ENCODE data around the gene STRIP1. TPM values are rescaled to one million over a fixed set of nuclear protein-coding genes. Genes with fewer than 3 reads are reported as not detected.

The STRIP1 gene
- total RNA-seq, 2 experiments from 2014 or later, result 42.2 to 45.5 TPM

- H3K4me1 ChIP-seq (ENCODE audit: insufficient read depth, low read length, poor library complexity, severe bottlenecking), result no peaks in the 10 kb centered on the region
- no peaks in the 10 kb centered on the region for H3K79me2 ChIP-seq (ENCODE audit: insufficient read depth, low read depth, low read length)
- POLR2A ChIA-PET, result interaction anchor here (0.6 kb wide), 1 partner anchor 1274 kb away, joined by 3 read pairs; no protein-coding TSS in a partner anchor
- DNase-seq (ENCODE audit: low spot score), result no peak
- no peak overlapping the region for H2AFZ ChIP-seq (ENCODE audit: low read length)
- H3K9me2 ChIP-seq (ENCODE audit: insufficient read depth, low read length), result no peaks in the 10 kb centered on the region
- intact Hi-C loops (cut with micrococcal nuclease; ENCODE audit: unreplicated experiment), result no loop called here
- CTCF ChIA-PET (ENCODE audit: unreplicated experiment), result no interaction called here
- no peaks in the 10 kb centered on the region for H3K36me3 ChIP-seq (ENCODE audit: insufficient read depth, low read length)
- no peaks in the 10 kb centered on the region for H3K9me3 ChIP-seq (ENCODE audit: low read length)
- no peak overlapping the region for H3K4me2 ChIP-seq (ENCODE audit: low read length)
- no peaks in the 10 kb centered on the region for H4K20me1 ChIP-seq (ENCODE audit: insufficient read depth, low read length)
- no TSS peak for BruUV-seq (replicated peaks)
- H3K4me3 ChIP-seq (ENCODE audit: low read depth, low read length, poor library complexity, severe bottlenecking), result no peak overlapping the region
- no peak overlapping the region for H3K27ac ChIP-seq (ENCODE audit: low read depth, low read length, poor library complexity, severe bottlenecking)
- TF ChIP-seq CTCF (conservative IDR thresholded peaks at IDR 0.05; ENCODE audit: low read length) (no peak), EZH2phosphoT487 (IDR thresholded peaks at IDR 0.05; ENCODE audit: borderline replicate concordance, low read depth, low read length) (no peak)
These were observed 58.6 kb downstream of the STRIP1 start for GRCh38 chr1:110092991-110093390.

GRCh38 chr1:110094931-110095654 is 60.7 kb downstream of the STRIP1 start:
- H3K27ac ChIP-seq (ENCODE audit: low read depth, low read length, poor library complexity, severe bottlenecking), result no peak overlapping the region
- H3K9me2 ChIP-seq (ENCODE audit: insufficient read depth, low read length), result no peaks in the 10 kb centered on the region
- no peak overlapping the region for H2AFZ ChIP-seq (ENCODE audit: low read length)
- ChIA-PET POLR2A (no interaction called here), CTCF (ENCODE audit: unreplicated experiment) (no interaction called here)
- TF ChIP-seq EZH2phosphoT487 (IDR thresholded peaks at IDR 0.05; ENCODE audit: borderline replicate concordance, low read depth, low read length), result no peak
- TF ChIP-seq CTCF (conservative IDR thresholded peaks at IDR 0.05; ENCODE audit: low read length), result no peak
- H4K20me1 ChIP-seq (ENCODE audit: insufficient read depth, low read length), result no peaks in the 10 kb centered on the region
- intact Hi-C loops (cut with micrococcal nuclease; ENCODE audit: unreplicated experiment), result no loop called here
- H3K4me1 ChIP-seq (ENCODE audit: insufficient read depth, low read length, poor library complexity, severe bottlenecking), result no peaks in the 10 kb centered on the region
- H3K9me3 ChIP-seq (ENCODE audit: low read length), result no peaks in the 10 kb centered on the region
- no peak overlapping the region for H3K4me2 ChIP-seq (ENCODE audit: low read length)
- H3K36me3 ChIP-seq (ENCODE audit: insufficient read depth, low read length), result no peaks in the 10 kb centered on the region
- H3K79me2 ChIP-seq (ENCODE audit: insufficient read depth, low read depth, low read length), result no peaks in the 10 kb centered on the region
- DNase-seq (ENCODE audit: low spot score), result no peak
- no TSS peak for BruUV-seq (replicated peaks)
- H3K4me3 ChIP-seq (ENCODE audit: low read depth, low read length, poor library complexity, severe bottlenecking), result no peak overlapping the region

- CTCF ChIA-PET (ENCODE audit: unreplicated experiment), result interaction anchor here (0.7 to 1.2 kb wide), 3 partner anchors 8 to 37 kb away, joined by 3 to 5 read pairs (median 4); no protein-coding TSS in a partner anchor
- no peaks in the 10 kb centered on the region for H4K20me1 ChIP-seq (ENCODE audit: insufficient read depth, low read length)
- TF ChIP-seq EZH2phosphoT487 (IDR thresholded peaks at IDR 0.05; ENCODE audit: borderline replicate concordance, low read depth, low read length) (no peak), CTCF (conservative IDR thresholded peaks at IDR 0.05; ENCODE audit: low read length) (no peak)
- H3K4me1 ChIP-seq (ENCODE audit: insufficient read depth, low read length, poor library complexity, severe bottlenecking), result peaks cover 13% of the 10 kb centered on the region
- POLR2A ChIA-PET, result no interaction called here
- no peak overlapping the region for H2AFZ ChIP-seq (ENCODE audit: low read length)
- intact Hi-C loops (cut with micrococcal nuclease; ENCODE audit: unreplicated experiment), result no loop called here
- no peak overlapping the region for H3K4me2 ChIP-seq (ENCODE audit: low read length)
- no TSS peak for BruUV-seq (replicated peaks)
- H3K4me3 ChIP-seq (ENCODE audit: low read depth, low read length, poor library complexity, severe bottlenecking), result no peak overlapping the region
- no peak overlapping the region for H3K27ac ChIP-seq (ENCODE audit: low read depth, low read length, poor library complexity, severe bottlenecking)
- no peaks in the 10 kb centered on the region for H3K9me2 ChIP-seq (ENCODE audit: insufficient read depth, low read length)
- no peak for DNase-seq (ENCODE audit: low spot score)
- no peaks in the 10 kb centered on the region for H3K79me2 ChIP-seq (ENCODE audit: insufficient read depth, low read depth, low read length)
- H3K9me3 ChIP-seq (ENCODE audit: low read length), result no peaks in the 10 kb centered on the region
- H3K36me3 ChIP-seq (ENCODE audit: insufficient read depth, low read length), result no peaks in the 10 kb centered on the region
These were observed 63.2 kb downstream of the STRIP1 start for GRCh38 chr1:110097507-110098221.
